Gastroesophageal sphincter (tissue), 4 donors: ENCODE data around the gene TMEM203. TPM values are rescaled to one million over a fixed set of nuclear protein-coding genes. Genes with fewer than 3 reads are reported as not detected.

Experiments used
- ATAC-seq: fragments of 150-250 bp; one replicate; pipeline ENCODE4 v1.9.1; 2016; ENCODE audit warnings: mild to moderate bottlenecking, moderate library complexity
- H3K27ac ChIP-seq, 4 donors: fragments of 200-600 bp; sonication (generic) in 3 of 4; 1 replicate in 3 of 4; 2 replicates in 1 of 4; pipeline ENCODE4 v1.5.1; 2016 to 2019
- H3K27me3 ChIP-seq: fragments of 200-600 bp; sonication (generic); one replicate; pipeline ENCODE4 v1.5.1; 2019
- H3K36me3 ChIP-seq, 2 donors: fragments of 200-600 bp; sonication (generic); one replicate each; pipeline ENCODE4 v1.5.1; 2019; ENCODE audit warnings: control low read depth in 1 of 2
- H3K4me1 ChIP-seq, 3 donors: fragments of 200-600 bp; sonication (generic); 1 replicate in 2 of 3; 2 replicates in 1 of 3; pipeline ENCODE4 v1.5.1; 2016 to 2019; ENCODE audit warnings: control low read depth in 2 of 3
- H3K4me3 ChIP-seq, 2 donors: fragments of 200-600 bp; sonication (generic); one replicate each; pipeline ENCODE4 v1.5.1; 2019; ENCODE audit warnings: mild to moderate bottlenecking in 1 of 2, moderate library complexity in 1 of 2
- H3K9me3 ChIP-seq, 3 donors: fragments of 200-600 bp; sonication (generic); one replicate each; pipeline ENCODE4 v1.5.1; 2017 to 2019; ENCODE audit warnings: control low read depth in 2 of 3
- CTCF ChIP-seq, 4 experiments: fragments of 200-600 bp in 2 of 4; fragments of 450-650 bp in 2 of 4; sonication (generic) in 1 of 4; IDR thresholded peaks; one replicate each; pipeline ENCODE4 v1.5.1; 2017 to 2019; ENCODE audit warnings: antibody characterized with exemption in 4 of 4, mild to moderate bottlenecking in 2 of 4, moderate library complexity in 2 of 4
- EP300 ChIP-seq: sonication (generic); formaldehyde crosslinking; IDR thresholded peaks from one replicate; pipeline ENCODE4 v1.6.1; 2017; ENCODE audit warnings: antibody characterized with exemption, mild to moderate bottlenecking
- POLR2A ChIP-seq, 2 donors: fragments of 450-650 bp; IDR thresholded peaks; one replicate each; pipeline ENCODE4 v1.6.1; 2017; ENCODE audit warnings: antibody characterized with exemption in 2 of 2, mild to moderate bottlenecking in 2 of 2, moderate library complexity in 1 of 2
- POLR2AphosphoS5 ChIP-seq: sonication (generic); formaldehyde crosslinking; IDR thresholded peaks from one replicate; pipeline ENCODE4 v1.6.1; 2017; ENCODE audit warnings: antibody characterized with exemption
- WGBS, 2 donors: methylation state at CpG; one replicate each; pipeline ENCODE4 v1.1.5; 2018; ENCODE audit warnings: low coverage in 1 of 2; 5-methylcytosine and 5-hydroxymethylcytosine counted together
- total RNA-seq, 4 donors: library from RNA; depleted of rRNA; stranded (reverse); fragments of >200 nt; gene quantifications; one replicate each; pipeline ENCODE4 v1.1.0, GENCODE V29; 2016

TMEM203 gene
- total RNA-seq, 4 donors from 2014 or later, result 21.9 to 36.1 (median 29.1) TPM

GRCh38 chr9:137224830-137225694 is 19.6 kb upstream of the TMEM203 start, which contains the start of gene CYSRT1:
TSS of gene CYSRT1 (plus strand) at chr9:137225174. CDS start at chr9:137225622, 448 bp downstream.
- Histone ChIP-seq H3K9me3 (no peaks in the 10 kb centered on the region), H3K27me3 (peaks cover 41% of the 10 kb centered on the region), H3K36me3 (no peaks in the 10 kb centered on the region), H3K27ac (peak within 1 kb of the TSS in 3 of 4 donors; percentile 87 to 94 (median 92)), H3K4me1 (peaks cover 0 to 47% (median 17%) of the 10 kb centered on the region in 3 donors), H3K4me3 (peak within 1 kb of the TSS; percentile 64 to 79)
- TF ChIP-seq POLR2AphosphoS5 (no peak), CTCF (IDR thresholded peaks at IDR 0.05) (no peak), EP300 (no peak), POLR2A (IDR thresholded peaks at IDR 0.05) (no peak)
- no peak for ATAC-seq
- WGBS, 2 donors, result 20% methylated on average over 1 of the region's 23 CpGs; no CpG with 5 or more reads in 1 of the 2 donors

- H3K4me1 ChIP-seq, result peaks cover 0 to 54% (median 17%) of the 10 kb centered on the region in 3 donors
- ATAC-seq, result peak; percentile 94
- no peaks in the 10 kb centered on the region for H3K36me3 ChIP-seq
- peak overlapping the region; percentile 75 to 94 (median 90) for H3K27ac ChIP-seq
- H3K27me3 ChIP-seq, result peaks cover 24% of the 10 kb centered on the region
- TF ChIP-seq EP300 (no peak), POLR2A (IDR thresholded peaks at IDR 0.05) (peak; percentile 30 to 51), CTCF (IDR thresholded peaks at IDR 0.05) (no peak), POLR2AphosphoS5 (peak; percentile 35)
- peak overlapping the region; percentile 64 to 79 for H3K4me3 ChIP-seq
- no peaks in the 10 kb centered on the region for H3K9me3 ChIP-seq
- WGBS, 2 donors, result 0% methylated on average over 1 of the region's 63 CpGs; no CpG with 5 or more reads in 1 of the 2 donors
Measured at GRCh38 chr9:137223078-137223970, 17.9 kb upstream of the TMEM203 start.

GRCh38 chr9:137222190-137223077 is 17.0 kb upstream of the TMEM203 start, which contains the start of gene RNF208:
TSS of gene RNF208 (minus strand) at chr9:137222240. CDS start at chr9:137221212, 1,028 bp downstream.
- no peak for ATAC-seq
- peaks cover 15% of the 10 kb centered on the region for H3K27me3 ChIP-seq
- H3K36me3 ChIP-seq, result no peaks in the 10 kb centered on the region
- peak within 1 kb of the TSS; percentile 64 to 79 for H3K4me3 ChIP-seq
- no CpG with 5 or more reads among the region's 88 CpGs for WGBS, 2 donors
- peak within 1 kb of the TSS; percentile 58 to 94 (median 90) for H3K27ac ChIP-seq
- TF ChIP-seq POLR2A (IDR thresholded peaks at IDR 0.05) (no peak), CTCF (IDR thresholded peaks at IDR 0.05) (peak in 2 of 4 experiments; percentile 7 to 8), EP300 (no peak), POLR2AphosphoS5 (no peak)
- H3K9me3 ChIP-seq, result no peaks in the 10 kb centered on the region
- peaks cover 0 to 55% (median 18%) of the 10 kb centered on the region in 3 donors for H3K4me1 ChIP-seq

- H3K27me3 ChIP-seq, result peaks cover 7% of the 10 kb centered on the region
- WGBS, 2 donors, result no CpG with 5 or more reads among the region's 61 CpGs
- TF ChIP-seq EP300, result no peak
- TF ChIP-seq CTCF (IDR thresholded peaks at IDR 0.05), result no peak
- no peak for TF ChIP-seq POLR2AphosphoS5
- TF ChIP-seq POLR2A (IDR thresholded peaks at IDR 0.05), result no peak
- H3K4me1 ChIP-seq, result peaks cover 0 to 55% (median 16%) of the 10 kb centered on the region in 3 donors
- no peaks in the 10 kb centered on the region for H3K9me3 ChIP-seq
- H3K4me3 ChIP-seq, result peak overlapping the region; percentile 14 to 79
- H3K36me3 ChIP-seq, result peaks cover 0 to 2% of the 10 kb centered on the region in 2 donors
- H3K27ac ChIP-seq, result peak overlapping the region in 1 of 4 donors; percentile 49
- no peak for ATAC-seq
Measured at GRCh38 chr9:137221506-137222111, 16.2 kb upstream of the TMEM203 start.
